Retinal pigment epithelial cell (primary cell): ENCODE results near the gene CCR5.

Experiments used
- DNase-seq: peaks from one replicate; pipeline ENCODE4 v3.0.0-alpha.2; 2010; ENCODE audit warnings: low read depth
- H3K4me3 ChIP-seq: 2 replicates; pipeline ENCODE4 v1.5.1; 2011; ENCODE audit warnings: mild to moderate bottlenecking, low read length, control low read depth, moderate library complexity
- TF ChIP-seq, protein P1 (sequence below): conservative IDR thresholded peaks from 2 replicates; pipeline ENCODE4 v1.5.1; 2011; ENCODE audit warnings: low read depth, low read length, control low read depth, inconsistent platforms

Gene CCR5

GRCh38 chr3:46417841-46418611, 47.3 kb downstream of the CCR5 start:
- DNase-seq = no peak
- TF ChIP-seq, protein P1, sequence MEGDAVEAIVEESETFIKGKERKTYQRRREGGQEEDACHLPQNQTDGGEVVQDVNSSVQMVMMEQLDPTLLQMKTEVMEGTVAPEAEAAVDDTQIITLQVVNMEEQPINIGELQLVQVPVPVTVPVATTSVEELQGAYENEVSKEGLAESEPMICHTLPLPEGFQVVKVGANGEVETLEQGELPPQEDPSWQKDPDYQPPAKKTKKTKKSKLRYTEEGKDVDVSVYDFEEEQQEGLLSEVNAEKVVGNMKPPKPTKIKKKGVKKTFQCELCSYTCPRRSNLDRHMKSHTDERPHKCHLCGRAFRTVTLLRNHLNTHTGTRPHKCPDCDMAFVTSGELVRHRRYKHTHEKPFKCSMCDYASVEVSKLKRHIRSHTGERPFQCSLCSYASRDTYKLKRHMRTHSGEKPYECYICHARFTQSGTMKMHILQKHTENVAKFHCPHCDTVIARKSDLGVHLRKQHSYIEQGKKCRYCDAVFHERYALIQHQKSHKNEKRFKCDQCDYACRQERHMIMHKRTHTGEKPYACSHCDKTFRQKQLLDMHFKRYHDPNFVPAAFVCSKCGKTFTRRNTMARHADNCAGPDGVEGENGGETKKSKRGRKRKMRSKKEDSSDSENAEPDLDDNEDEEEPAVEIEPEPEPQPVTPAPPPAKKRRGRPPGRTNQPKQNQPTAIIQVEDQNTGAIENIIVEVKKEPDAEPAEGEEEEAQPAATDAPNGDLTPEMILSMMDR = no peak
- no peak overlapping the region for H3K4me3 ChIP-seq

- TF ChIP-seq, protein P1 = no peak
- H3K4me3 ChIP-seq = no peak overlapping the region
- DNase-seq = no peak
These were observed 49.1 kb downstream of the CCR5 start for GRCh38 chr3:46419816-46420215.

DNA sequence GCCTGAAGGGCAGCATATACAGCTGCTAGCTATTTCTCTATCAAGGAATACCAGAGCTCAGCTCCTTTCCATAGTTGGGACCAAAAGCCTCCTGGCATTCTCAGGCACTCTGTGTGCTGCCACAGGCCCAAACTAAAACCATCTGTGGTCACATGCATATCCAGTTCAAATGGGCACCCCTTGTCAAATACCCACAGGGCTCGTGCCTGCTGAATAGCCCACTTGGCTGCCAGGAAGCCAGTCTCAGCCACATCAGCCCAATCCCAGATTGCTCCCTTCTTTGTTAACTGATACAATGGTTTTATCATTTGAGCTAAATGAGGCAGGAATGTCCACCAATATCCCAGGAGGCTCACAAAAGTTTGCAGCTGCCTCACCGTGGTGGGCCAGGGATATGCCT, 50.2 kb downstream of the CCR5 start:
- H3K4me3 ChIP-seq = no peak overlapping the region
- TF ChIP-seq, protein P1 = no peak
- no peak for DNase-seq

GRCh38 chr3:46422617-46423016, 51.9 kb downstream of the CCR5 start:
- no peak for DNase-seq
- H3K4me3 ChIP-seq = no peak overlapping the region
- TF ChIP-seq, protein P1 = no peak

DNA sequence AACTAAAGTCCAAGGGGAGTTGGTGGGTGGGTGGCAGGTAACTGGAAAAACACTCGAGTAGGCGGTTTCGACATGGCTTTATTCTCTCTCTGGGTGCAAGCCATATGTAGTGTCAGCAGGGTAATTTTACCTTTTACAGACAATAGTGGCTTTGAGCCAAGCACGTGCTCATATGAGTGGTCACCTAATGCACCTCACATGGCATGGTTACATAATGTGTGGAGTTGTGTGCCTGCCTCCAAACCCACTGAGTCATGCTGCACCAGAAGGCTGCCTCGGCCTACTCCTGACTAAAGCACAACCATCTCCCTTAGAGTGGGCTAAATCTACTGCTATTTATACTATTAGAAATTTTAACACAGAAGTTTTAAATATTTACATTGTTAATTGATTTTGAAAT, 52.8 kb downstream of the CCR5 start:
- TF ChIP-seq, protein P1 = no peak
- no peak overlapping the region for H3K4me3 ChIP-seq
- DNase-seq = peak; percentile 89
